Left ventricle myocardium inferior (tissue), 1 donor: ENCODE data around the gene BACH2. TPM values are rescaled to one million over a fixed set of nuclear protein-coding genes. Genes with fewer than 3 reads are reported as not detected.
"Not testable (repeated sequence)": the region's sequence is repeated elsewhere in the genome, so short reads cannot be mapped to it uniquely, and the experiment has no call there.

Source experiments
- DNase-seq: peaks from one replicate; pipeline ENCODE4 v3.0.0-alpha.2; 2020
- H3K27ac ChIP-seq: fragments of 200-600 bp; replicated peaks from 2 replicates; pipeline ENCODE4 v1.8.0; 2021
- H3K27me3 ChIP-seq: fragments of 200-600 bp; 2 replicates; pipeline ENCODE4 v1.8.0; 2021; ENCODE audit warnings: low read depth
- H3K36me3 ChIP-seq: fragments of 200-600 bp; 2 replicates; pipeline ENCODE4 v1.8.0; 2021
- H3K4me1 ChIP-seq: fragments of 200-600 bp; 2 replicates; pipeline ENCODE4 v1.8.0; 2021
- H3K4me3 ChIP-seq: fragments of 200-600 bp; 2 replicates; pipeline ENCODE4 v1.8.0; 2021; ENCODE audit warnings: mild to moderate bottlenecking, moderate library complexity
- H3K9me3 ChIP-seq: fragments of 200-600 bp; replicated peaks from 2 replicates; pipeline ENCODE4 v1.8.0; 2021
- CTCF ChIP-seq: fragments of 200-600 bp; IDR thresholded peaks from 2 replicates; pipeline ENCODE4 v1.8.0; 2021; ENCODE audit warnings: antibody characterized with exemption, mild to moderate bottlenecking, borderline replicate concordance
- intact Hi-C: fragments of 100-400 bp; cut with micrococcal nuclease; formaldehyde crosslinking; loops from one replicate; pipeline ENCODE4 v1.11.0; 2022
- total RNA-seq: library from RNA; stranded (reverse); fragmentation: NEBNext Ultra II Directional; extraction: Animal tissue kit (Norgen Biotek cat#: 25700); gene quantifications from one replicate; pipeline ENCODE4 v1.2.1, GENCODE V29; 2021
- donor health status: DM: no; HTN: yes; CAD: no; lungs with severe emphysema.

The BACH2 gene
- total RNA-seq, 1 donor from 2014 or later = 1.5 TPM

GRCh38 chr6:90285042-90285481, 11.6 kb downstream of the BACH2 start:
- TF ChIP-seq CTCF = no peak
- intact Hi-C loops = no loop called here
- Histone ChIP-seq H3K27ac (peak overlapping the region; percentile 64), H3K4me1 (peaks cover 25% of the 10 kb centered on the region), H3K4me3 (peak overlapping the region; percentile 52), H3K36me3 (no peaks in the 10 kb centered on the region), H3K9me3 (peaks cover 6% of the 10 kb centered on the region), H3K27me3 (no peaks in the 10 kb centered on the region)
- no peak for DNase-seq

GRCh38 chr6:90284236-90285041, 12.2 kb downstream of the BACH2 start:
- H3K9me3 ChIP-seq = peaks cover 6% of the 10 kb centered on the region
- peak overlapping the region; percentile 52 for H3K4me3 ChIP-seq
- H3K36me3 ChIP-seq = no peaks in the 10 kb centered on the region
- intact Hi-C loops = no loop called here
- no peak for TF ChIP-seq CTCF
- no peak for DNase-seq
- peaks cover 25% of the 10 kb centered on the region for H3K4me1 ChIP-seq
- H3K27me3 ChIP-seq = no peaks in the 10 kb centered on the region
- H3K27ac ChIP-seq = peak overlapping the region; percentile 64

- H3K36me3 ChIP-seq, H3K4me3 ChIP-seq, H3K27ac ChIP-seq, H3K27me3 ChIP-seq, H3K9me3 ChIP-seq, DNase-seq, intact Hi-C loops: not testable (repeated sequence)
- peaks cover 33% of the 10 kb centered on the region for H3K4me1 ChIP-seq
Observed at GRCh38 chr6:90282265-90282664, 14.4 kb downstream of the BACH2 start.

- Histone ChIP-seq H3K36me3 (no peaks in the 10 kb centered on the region), H3K27ac (no peak overlapping the region), H3K4me1 (peaks cover 10% of the 10 kb centered on the region), H3K9me3 (no peaks in the 10 kb centered on the region), H3K4me3 (no peak overlapping the region), H3K27me3 (no peaks in the 10 kb centered on the region)
- no peak for DNase-seq
- intact Hi-C loops = no loop called here
- no peak for TF ChIP-seq CTCF
Observed at GRCh38 chr6:90278129-90278528, 18.5 kb downstream of the BACH2 start.

GRCh38 chr6:90277302-90278011, 19.2 kb downstream of the BACH2 start:
- Histone ChIP-seq H3K4me1 (peaks cover 10% of the 10 kb centered on the region), H3K27me3 (no peaks in the 10 kb centered on the region), H3K4me3 (no peak overlapping the region), H3K27ac (no peak overlapping the region), H3K36me3 (no peaks in the 10 kb centered on the region), H3K9me3 (no peaks in the 10 kb centered on the region)
- TF ChIP-seq CTCF = no peak
- intact Hi-C loops = no loop called here
- no peak for DNase-seq
